ENCODE measurements around the gene C18orf63.

DNA sequence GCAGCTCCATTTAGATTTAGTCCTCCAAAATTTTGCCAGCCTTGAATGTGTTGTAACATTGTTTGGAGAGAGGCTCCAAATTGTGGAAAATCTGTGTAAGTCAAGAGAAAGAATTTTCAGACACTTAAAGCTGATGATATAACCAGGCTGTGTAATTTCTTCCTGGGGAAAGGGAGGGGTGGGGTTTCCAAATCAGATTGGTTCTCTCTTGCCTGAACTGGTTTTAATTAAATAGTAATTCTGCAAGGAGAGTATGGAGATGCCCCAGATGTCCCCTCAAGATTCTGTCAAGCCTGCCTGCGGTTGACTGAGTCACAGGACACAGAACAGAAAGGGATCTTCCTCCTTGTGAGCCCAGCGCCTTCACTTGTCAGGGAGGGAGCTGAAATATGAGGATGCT lies 54.5 kb downstream of the C18orf63 start:
- TF ChIP-seq CTCF (IDR thresholded peaks at IDR 0.05; ENCODE audit: low read depth, low read length, missing input control) (no peak), SP1 (IDR thresholded peaks at IDR 0.05) (no peak), ZBTB33 (IDR thresholded peaks at IDR 0.05) (no peak), YY1 (IDR thresholded peaks at IDR 0.05) (no peak), MAX (IDR thresholded peaks at IDR 0.05) (no peak), RAD21 (IDR thresholded peaks at IDR 0.05) (no peak), TAF1 (conservative IDR thresholded peaks at IDR 0.05) (no peak)

Measured in liver (tissue), 3 donors.